H54 (cell line): Measurements from ENCODE around the gene DIPK1C.

Experiments
- DNase-seq: peaks from one replicate; pipeline ENCODE4 v3.0.0; 2011; ENCODE audit warnings: low spot score, mixed read lengths; ENCODE audit not compliant: insufficient read length
- FAIRE-seq: peaks from 3 replicates; lab custom pipeline; 2011; peaks lifted over from hg19 to GRCh38; lab: Jason Lieb, UNC
- POLR2A ChIP-seq: IDR thresholded peaks from 2 replicates; pipeline ENCODE4 v1.6.1; 2011; ENCODE audit warnings: low read depth, mild to moderate bottlenecking, low read length

The DIPK1C gene

DNA sequence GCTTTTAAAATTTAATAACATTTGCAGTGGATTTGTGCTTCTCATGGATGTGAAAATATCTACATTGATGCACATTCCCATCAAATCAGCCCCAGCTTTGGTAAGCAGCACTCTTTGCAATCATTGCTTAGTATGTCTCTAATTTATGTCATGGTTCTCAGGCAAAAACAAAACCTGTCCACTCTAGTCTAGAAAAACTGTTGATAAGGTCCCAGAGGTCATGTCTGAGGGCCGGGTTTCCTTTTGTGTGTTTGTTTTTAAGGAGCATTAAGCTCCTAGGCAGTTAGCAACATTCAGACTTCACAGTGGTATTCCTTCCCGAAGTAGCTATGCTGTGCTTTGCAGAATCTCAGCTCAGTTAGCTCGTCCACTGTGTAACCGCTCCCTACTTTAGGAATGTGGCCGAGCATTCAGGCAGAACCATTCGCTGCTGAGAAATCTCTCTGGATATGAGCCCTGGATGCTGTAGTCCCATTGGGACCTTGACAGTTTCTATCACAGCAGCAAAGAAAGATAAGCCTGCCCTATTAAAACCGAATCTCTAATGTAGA lies 4.0 kb downstream of the DIPK1C start:
- DNase-seq = no peak
- no peak for TF ChIP-seq POLR2A
- no peak for FAIRE-seq

DNA sequence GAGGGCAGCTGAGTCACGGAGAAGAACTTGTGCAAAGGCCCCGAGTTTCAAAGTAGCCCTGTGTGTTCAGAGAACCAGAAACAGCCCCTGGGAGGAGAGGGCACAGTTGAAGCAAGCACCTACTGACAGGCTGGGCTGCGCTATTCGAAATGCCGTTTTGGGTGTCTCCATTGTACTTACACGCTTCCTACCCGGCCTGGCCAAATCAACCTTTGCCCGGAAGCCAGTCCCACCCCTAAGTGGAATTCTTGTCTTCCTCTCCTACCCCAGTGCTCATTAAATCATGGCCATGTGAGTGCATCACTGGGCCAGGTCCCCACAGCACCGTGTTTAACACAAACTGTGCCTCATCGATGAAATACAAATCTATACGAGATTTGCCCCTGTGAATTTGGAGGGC lies 6.0 kb downstream of the DIPK1C start:
- no peak for TF ChIP-seq POLR2A
- FAIRE-seq (no peak), DNase-seq (no peak)

DNA sequence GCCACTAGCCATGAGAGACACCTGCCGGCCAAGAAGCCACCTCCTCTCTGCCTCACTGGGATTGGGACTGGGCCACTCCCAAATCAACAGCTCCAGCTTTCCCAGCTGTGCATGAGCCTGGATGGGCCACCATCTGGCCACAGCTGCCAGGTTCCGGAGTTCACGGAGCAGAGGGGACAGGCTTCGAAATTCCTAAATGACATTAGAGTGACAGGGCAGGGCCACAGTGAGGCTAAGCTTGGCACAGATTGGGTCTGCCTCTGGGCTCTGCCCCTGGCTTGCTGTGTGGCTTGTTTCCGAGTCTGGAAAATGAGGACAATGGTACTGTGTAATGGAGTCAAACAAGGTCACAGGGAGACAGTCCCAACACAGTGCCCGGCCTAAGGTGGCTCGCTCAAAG lies 6.5 kb downstream of the DIPK1C start:
- FAIRE-seq (no peak), DNase-seq (no peak)
- TF ChIP-seq POLR2A = no peak

DNA sequence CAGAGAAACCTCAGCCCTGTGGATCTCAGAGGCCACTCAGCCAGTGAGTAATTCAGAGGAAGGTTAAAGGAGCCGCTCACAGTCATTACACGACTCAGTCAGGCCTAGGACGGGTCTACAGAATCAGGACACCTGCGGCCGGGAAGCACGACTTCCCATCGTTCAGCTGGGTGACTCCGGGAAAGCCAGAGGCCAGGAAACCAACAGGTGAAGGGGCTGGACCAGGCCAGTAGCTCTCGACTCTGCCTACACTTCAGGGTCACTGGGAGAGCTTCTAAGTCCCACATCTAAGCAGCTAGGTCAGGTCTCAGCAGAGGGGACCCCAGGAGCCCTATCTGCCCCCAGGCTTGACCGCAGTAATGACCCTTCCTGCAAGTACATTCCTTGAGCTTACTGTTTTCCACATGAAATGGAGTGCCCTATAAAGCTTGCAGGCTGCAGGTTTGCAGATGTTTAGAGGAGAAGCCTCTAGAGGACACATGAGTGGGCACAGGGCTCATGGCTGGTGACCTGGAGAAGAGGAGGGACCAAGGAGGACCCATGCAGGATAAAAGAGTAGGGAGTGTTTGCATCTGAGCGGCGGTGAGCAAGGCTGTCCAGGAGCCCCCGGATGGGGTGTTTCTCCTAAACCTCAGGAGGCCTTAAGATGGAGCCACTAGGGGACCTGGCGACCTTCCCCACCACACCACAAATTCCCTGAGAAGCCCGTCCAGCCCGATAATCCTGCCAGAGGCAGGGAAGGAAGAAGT lies 9.5 kb downstream of the DIPK1C start:
- FAIRE-seq (no peak), DNase-seq (no peak)
- TF ChIP-seq POLR2A = no peak

DNA sequence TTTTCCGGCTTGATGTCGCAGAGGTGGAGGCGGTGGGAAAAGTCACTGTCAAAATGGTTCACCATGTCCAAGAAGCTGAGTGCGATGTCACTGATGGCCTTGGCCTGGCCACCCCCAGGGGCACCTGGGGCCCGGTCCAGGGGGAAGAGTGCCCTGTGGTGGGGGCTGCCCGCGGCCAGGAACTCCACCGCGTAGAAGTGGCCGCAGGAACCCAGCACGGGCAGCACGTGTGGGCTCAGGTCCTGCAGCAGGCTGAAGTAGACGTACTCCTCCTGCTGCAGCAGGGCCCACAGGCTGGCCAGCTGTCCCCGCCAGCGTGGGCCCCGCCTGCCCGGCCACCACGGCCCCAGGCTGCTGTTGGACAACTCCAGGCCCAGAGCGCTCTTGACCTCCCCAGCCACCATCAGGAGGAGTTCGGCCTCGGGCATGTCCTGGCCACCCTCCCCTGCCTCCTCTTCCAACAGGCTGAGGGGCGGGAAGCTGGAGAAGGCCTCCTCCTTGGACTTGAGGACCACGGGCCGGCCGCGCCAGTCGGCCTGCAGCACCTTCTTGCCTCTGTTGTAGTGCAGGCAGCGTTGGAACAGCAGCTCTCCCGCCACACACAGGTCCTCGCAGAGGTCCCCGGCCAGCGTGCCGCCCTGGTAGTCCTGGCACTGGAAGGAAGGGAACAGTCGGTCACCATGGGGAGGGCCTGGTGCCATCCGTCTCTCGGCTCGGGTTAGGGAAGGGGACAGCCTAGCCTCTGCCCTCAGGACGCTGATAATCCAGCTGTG lies 10.3 kb downstream of the DIPK1C start:
- no peak for FAIRE-seq
- TF ChIP-seq POLR2A = no peak

DNA sequence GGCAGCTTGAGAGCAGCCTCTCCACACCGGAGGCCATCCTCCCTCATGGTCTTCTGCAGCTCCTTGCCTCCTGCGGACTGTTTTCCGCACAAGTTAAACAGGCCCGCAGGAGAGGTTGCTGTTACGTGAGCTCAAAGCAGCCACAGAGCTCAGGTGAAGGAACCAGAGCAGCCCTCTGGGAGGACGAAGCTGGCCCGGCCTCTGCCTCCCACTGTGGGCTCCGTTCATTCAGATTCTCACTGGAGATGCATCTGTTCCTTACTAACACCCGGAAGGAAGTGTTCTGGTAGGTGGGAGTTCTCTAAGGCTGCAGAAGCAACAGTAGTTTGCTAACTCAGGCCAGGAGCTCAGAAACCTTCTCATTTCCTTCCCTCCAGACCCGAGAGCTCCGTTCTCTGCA lies 10.9 kb downstream of the DIPK1C start:
- TF ChIP-seq POLR2A = no peak
- no peak for DNase-seq
- FAIRE-seq = no peak

More for the DNA sequence above, 10.3 kb downstream of the DIPK1C start:
- no peak for DNase-seq

DNA sequence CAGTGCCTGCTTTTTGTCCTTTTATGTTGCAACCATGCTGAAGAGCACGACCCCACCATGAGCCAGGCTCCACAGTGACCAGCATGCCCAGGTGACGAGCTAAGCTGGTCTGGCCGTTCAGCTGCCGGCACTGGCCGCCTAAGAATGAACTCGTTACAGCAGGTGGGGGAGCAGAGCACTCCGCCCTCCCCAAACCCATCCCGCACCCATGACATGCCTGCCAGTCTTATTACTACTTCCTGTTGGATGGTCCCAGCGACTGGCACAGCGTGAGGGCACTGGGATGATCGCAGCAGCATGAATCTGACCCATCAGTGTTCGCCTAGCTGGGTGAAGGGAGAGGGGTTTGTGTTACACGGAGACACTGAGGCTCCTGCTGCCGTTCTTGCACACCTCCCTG lies 11.5 kb downstream of the DIPK1C start:
- no peak for TF ChIP-seq POLR2A
- DNase-seq (no peak), FAIRE-seq (no peak)

DNA sequence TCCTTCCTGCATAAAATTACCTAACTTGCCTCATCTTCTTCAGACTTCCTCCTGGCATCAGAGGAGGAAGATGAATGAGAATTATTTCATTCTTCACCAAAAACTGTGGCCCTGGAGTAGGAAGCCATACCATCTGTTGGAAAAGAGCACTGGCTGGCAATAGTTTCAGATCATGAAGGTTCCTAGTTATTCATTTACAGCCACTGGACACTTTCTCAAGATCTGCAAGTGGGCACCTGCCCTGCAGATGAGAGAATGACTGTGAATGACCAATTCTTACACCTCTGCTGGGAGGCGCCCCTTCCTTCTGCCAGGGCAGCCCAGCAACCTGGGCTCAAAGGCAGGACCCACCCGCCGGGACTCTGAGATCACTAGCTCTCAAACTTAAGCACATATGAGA lies 13.0 kb downstream of the DIPK1C start:
- no peak for DNase-seq
- no peak for TF ChIP-seq POLR2A
- FAIRE-seq = no peak

DNA sequence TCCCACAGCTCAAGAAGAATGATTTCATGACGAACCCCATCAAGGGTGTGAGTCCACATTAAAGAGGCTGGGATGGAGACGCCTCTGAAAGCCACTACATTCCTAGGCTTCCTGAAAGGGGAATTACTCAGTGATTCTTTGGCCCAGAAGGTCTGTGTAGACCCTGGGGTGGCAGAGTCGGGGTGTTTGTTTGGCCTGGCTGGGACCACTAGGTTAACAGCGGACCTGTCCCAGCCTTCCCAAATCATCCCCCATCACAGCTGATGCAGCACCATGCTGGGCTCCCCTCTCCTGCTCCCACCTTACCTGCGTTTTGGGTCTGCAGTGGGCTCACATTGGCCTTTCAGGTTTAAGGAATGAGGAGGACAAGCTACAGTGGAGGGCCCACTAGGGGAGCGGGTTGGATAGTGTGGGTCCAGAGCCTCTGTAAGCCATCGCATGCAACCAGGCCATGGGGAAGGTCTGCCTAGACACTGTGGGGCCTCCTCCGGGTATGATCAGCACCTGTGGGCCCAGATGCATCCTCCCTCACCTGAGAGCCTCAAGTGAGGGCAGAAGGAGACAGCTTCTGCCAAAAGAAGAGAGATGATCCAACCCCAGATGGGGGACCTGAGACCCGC lies 16.2 kb downstream of the DIPK1C start:
- DNase-seq (no peak), FAIRE-seq (no peak)
- TF ChIP-seq POLR2A = no peak

DNA sequence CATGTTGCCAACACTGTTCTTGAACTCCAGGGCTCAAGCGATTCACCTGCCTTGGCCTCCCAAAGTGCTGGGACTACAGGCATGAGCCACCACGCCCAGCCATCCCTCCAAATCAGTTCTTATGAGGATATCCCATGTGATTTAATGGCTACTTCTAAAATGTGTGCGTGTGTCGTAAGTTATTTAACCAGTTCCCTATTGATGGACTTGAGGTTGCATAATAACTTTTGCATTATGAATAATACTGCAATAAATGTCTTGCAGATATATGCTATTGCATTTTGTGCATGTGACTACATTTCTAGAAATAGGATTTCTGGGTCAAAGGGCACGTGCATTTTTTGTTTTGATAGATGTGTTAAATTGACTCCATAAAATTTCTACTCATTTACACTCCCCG lies 19.0 kb downstream of the DIPK1C start:
- no peak for TF ChIP-seq POLR2A
- DNase-seq = no peak
- no peak for FAIRE-seq

DNA sequence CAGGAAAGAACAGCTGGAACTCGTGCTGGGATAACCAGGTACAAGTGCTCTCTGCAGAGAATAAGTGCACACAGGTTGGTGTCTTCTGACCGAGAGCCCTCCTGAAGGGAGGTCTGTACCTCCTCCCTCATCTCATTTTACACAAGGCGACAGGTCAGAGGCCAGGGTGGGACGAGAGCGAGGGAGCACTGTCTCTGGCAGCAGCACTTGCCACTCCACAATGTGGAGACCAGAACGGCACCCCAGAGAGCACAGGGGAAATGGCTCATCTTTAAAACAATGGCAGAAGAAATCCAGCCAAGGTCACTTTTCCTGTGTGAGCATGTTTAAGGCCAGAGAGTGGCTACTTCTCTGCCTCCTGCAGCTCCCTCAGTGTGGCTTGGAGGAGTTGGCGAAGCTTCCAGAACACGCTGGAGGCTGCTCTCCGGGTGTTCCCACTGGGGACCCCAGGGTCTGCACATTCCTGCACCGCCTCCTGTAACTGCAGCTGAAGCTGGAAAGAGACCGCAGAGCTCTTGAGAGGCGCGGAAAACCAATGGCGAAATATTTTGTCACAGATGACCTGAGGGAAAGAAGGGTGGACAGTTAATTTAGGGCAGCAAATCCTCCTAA lies 20.8 kb downstream of the DIPK1C start:
- no peak for FAIRE-seq
- TF ChIP-seq POLR2A = no peak
- DNase-seq = no peak

DNA sequence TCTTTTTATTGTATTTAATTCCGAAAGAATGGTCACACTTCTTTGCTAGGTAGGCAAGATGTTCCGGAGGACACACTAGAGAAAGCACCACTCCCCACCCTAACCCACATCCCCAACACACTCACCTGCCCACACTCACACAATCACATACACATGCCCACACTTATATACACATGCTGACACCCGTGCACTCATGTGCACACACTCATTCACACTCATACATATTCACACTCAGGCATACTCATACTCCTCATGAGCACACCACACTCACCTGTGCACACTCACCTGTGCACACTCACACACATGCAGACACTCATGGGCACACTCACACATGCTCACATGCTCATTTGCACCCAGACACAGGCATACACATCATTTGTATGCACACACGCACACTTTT lies 21.4 kb downstream of the DIPK1C start:
- TF ChIP-seq POLR2A = no peak
- DNase-seq (no peak), FAIRE-seq (no peak)

DNA sequence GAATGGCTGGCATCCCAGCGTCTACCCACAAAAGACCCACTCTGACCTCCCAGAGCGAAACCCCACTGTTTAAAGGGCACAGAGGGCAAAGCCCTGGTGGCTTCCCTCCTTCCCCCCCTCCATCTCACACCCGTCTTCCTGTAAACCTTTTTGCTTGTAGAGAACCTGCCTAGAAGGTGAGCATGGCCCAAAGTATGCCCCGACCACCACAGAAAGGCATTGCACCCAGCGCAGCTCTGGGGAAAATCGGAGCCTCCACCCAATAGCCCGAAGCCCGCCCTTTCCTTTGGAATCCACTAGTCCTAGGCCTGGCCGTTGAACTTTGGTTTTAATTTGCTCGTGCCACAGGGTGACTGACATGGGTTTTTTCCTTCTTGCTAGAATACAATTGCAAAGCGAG lies 22.6 kb downstream of the DIPK1C start:
- no peak for DNase-seq

More for the DNA sequence above, 22.6 kb downstream of the DIPK1C start:
- FAIRE-seq = no peak
- TF ChIP-seq POLR2A = no peak
